Hematopoietic multipotent progenitor cell (in vitro differentiated cells): ENCODE data around the gene OSER1. TPM values are rescaled to one million over a fixed set of nuclear protein-coding genes. Genes with fewer than 3 reads are reported as not detected.

Source experiments
- total RNA-seq: library from RNA; depleted of rRNA; stranded (reverse); fragments of >200 nt; gene quantifications from one replicate; pipeline ENCODE4 v1.2.3, GENCODE V29; 2012

The OSER1 gene
- total RNA-seq, 1 donor = 26.9 TPM

Other genes with a start within 250 kb of the OSER1 start
- under 0.01 TPM for gene JPH2, start 23.6 kb downstream of the OSER1 start, total RNA-seq
- gene GDAP1L1, start 36.5 kb upstream of the OSER1 start, total RNA-seq = not detected
- gene FITM2, start 100.4 kb upstream of the OSER1 start, total RNA-seq = 2.2 TPM
- gene R3HDML, start 126.3 kb upstream of the OSER1 start, total RNA-seq = not detected
- under 0.01 TPM for gene HNF4A, start 144.9 kb upstream of the OSER1 start, total RNA-seq